ENCODE results near the gene SIN3A. TPM values are rescaled to one million over a fixed set of nuclear protein-coding genes. Genes with fewer than 3 reads are reported as not detected.

The SIN3A gene
- total RNA-seq, 2 experiments from 2014 or later, result 67.5 to 72.4 TPM

- Mint-ChIP-seq H3K9me3 (no peaks in the 10 kb centered on the region), H3K27me3 (no peaks in the 10 kb centered on the region), H3K4me1 (ENCODE audit: low read depth) (peaks cover 23% of the 10 kb centered on the region), H3K4me3 (no peak overlapping the region), H3K36me3 (ENCODE audit: low read depth) (peaks cover 39% of the 10 kb centered on the region), H3K27ac (no peak overlapping the region)
- no peak for ATAC-seq
- intact Hi-C loops (cut with micrococcal nuclease), result loop anchor here (5.0 to 10.0 kb wide), 2 partner anchors 86 to 279 kb away; partner anchors contain the start of genes IMP3, SIN3A and SNX33
- no peak for TF ChIP-seq CTCF (IDR thresholded peaks at IDR 0.05)
- DNase-seq, result no peak
- POLR2A ChIA-PET, result interaction anchor here (0.6 to 6.2 kb wide), 5 partner anchors 15 to 274 kb away, joined by 3 to 81 read pairs (median 3); partner anchors contain the start of genes IMP3 and NEIL1
- CTCF ChIA-PET, result interaction anchor here (2.8 to 4.0 kb wide), 2 partner anchors 13 to 274 kb away, joined by 32 to 37 read pairs; partner anchors contain the start of gene IMP3
Measured at GRCh38 chr15:75366163-75366562, 85.3 kb downstream of the SIN3A start.

GRCh38 chr15:75364881-75365280 lies 86.6 kb downstream of the SIN3A start:
- Mint-ChIP-seq H3K27ac (no peak overlapping the region), H3K36me3 (ENCODE audit: low read depth) (peaks cover 42% of the 10 kb centered on the region)
- intact Hi-C loops (cut with micrococcal nuclease), result loop anchor here (5.0 to 10.0 kb wide), 2 partner anchors 87 to 280 kb away; partner anchors contain the start of genes IMP3, SIN3A and SNX33

GRCh38 chr15:75363786-75364185 lies 87.7 kb downstream of the SIN3A start:
- no peak overlapping the region for H3K4me3 Mint-ChIP-seq
- POLR2A ChIA-PET, result no interaction called here
- CTCF ChIA-PET, result no interaction called here
- H3K36me3 Mint-ChIP-seq (ENCODE audit: low read depth), result peaks cover 33% of the 10 kb centered on the region
- DNase-seq (no peak), ATAC-seq (no peak)
- H3K27ac Mint-ChIP-seq, result no peak overlapping the region
- H3K9me3 Mint-ChIP-seq, result no peaks in the 10 kb centered on the region
- H3K27me3 Mint-ChIP-seq, result no peaks in the 10 kb centered on the region
- H3K4me1 Mint-ChIP-seq (ENCODE audit: low read depth), result peaks cover 11% of the 10 kb centered on the region
- intact Hi-C loops (cut with micrococcal nuclease), result loop anchor here (10.0 kb wide), 1 partner anchor 281 kb away; the partner anchor contains the start of genes IMP3 and SNX33
- TF ChIP-seq CTCF (IDR thresholded peaks at IDR 0.05), result no peak

More at GRCh38 chr15:75364881-75365280, 86.6 kb downstream of the SIN3A start:
- ChIA-PET CTCF (no interaction called here), POLR2A (no interaction called here)
- no peak for TF ChIP-seq CTCF (IDR thresholded peaks at IDR 0.05)
- ATAC-seq, result no peak
- no peak for DNase-seq
- Mint-ChIP-seq H3K9me3 (no peaks in the 10 kb centered on the region), H3K4me1 (ENCODE audit: low read depth) (peaks cover 22% of the 10 kb centered on the region), H3K27me3 (no peaks in the 10 kb centered on the region), H3K4me3 (no peak overlapping the region)

- DNase-seq (no peak), ATAC-seq (no peak)
- ChIA-PET CTCF (no interaction called here), POLR2A (interaction anchor here (1.5 kb wide), 1 partner anchor 10 kb away, joined by 5 read pairs; no protein-coding TSS in a partner anchor)
- Mint-ChIP-seq H3K27ac (no peak overlapping the region), H3K4me3 (no peak overlapping the region), H3K27me3 (no peaks in the 10 kb centered on the region), H3K36me3 (ENCODE audit: low read depth) (peaks cover 34% of the 10 kb centered on the region), H3K4me1 (ENCODE audit: low read depth) (peaks cover 10% of the 10 kb centered on the region), H3K9me3 (no peaks in the 10 kb centered on the region)
- no peak for TF ChIP-seq CTCF (IDR thresholded peaks at IDR 0.05)
- intact Hi-C loops (cut with micrococcal nuclease), result loop anchor here (10.0 kb wide), 1 partner anchor 282 kb away; the partner anchor contains the start of genes IMP3 and SNX33
Measured at GRCh38 chr15:75362642-75363249, 88.7 kb downstream of the SIN3A start.

GRCh38 chr15:75361989-75362641 lies 89.4 kb downstream of the SIN3A start:
- ATAC-seq (no peak), DNase-seq (no peak)
- Mint-ChIP-seq H3K27me3 (no peaks in the 10 kb centered on the region), H3K4me1 (ENCODE audit: low read depth) (peaks cover 5% of the 10 kb centered on the region), H3K27ac (no peak overlapping the region), H3K36me3 (ENCODE audit: low read depth) (peaks cover 30% of the 10 kb centered on the region), H3K9me3 (no peaks in the 10 kb centered on the region), H3K4me3 (no peak overlapping the region)
- intact Hi-C loops (cut with micrococcal nuclease), result loop anchor here (10.0 kb wide), 1 partner anchor 283 kb away; the partner anchor contains the start of genes IMP3 and SNX33
- POLR2A ChIA-PET, result interaction anchor here (1.5 kb wide), 1 partner anchor 9 kb away, joined by 5 read pairs; no protein-coding TSS in a partner anchor
- CTCF ChIA-PET, result no interaction called here
- TF ChIP-seq CTCF (IDR thresholded peaks at IDR 0.05), result no peak
